GM19099 (cell line): Measurements from ENCODE around the gene EHMT1.

Source experiments
- POLR2A ChIP-seq: IDR thresholded peaks from 3 replicates; pipeline ENCODE4 v1.6.1; 2011; ENCODE audit warnings: low read depth; ENCODE audit not compliant: insufficient read length; ENCODE audit errors: extremely low read depth

EHMT1 gene

DNA sequence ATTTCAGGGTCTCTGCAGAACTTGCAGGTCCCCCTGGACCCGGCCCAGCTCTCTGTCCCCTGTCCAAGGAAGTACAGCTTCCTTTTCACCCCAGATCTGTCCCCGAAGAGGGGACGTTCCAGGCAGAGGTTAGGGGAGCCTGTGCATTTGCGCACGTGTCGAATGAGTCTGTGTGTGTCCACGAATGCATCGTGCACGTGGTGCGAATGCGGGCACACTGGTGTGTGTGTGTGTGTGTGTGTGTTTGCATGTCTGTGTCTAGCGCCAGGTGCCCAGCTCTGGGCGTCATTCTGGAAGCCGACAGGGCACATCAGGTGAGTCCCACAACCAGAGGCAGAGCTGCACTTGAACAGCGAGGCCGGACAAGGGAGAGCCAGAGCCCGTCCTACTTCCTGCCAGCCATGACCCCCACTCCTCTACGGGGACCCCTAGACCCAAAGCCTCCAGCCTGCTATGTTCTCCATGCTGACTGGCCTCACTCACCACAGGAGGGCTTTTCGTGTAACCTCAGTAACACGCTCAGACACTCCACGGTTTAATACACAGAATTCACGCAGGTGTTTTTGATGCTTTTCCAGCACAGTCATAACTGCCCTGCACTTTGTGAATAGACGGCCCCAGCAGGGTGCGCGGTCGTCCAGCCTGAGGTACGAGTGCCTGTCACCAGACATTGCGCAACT, 217.5 kb downstream of the EHMT1 start:
- no peak for TF ChIP-seq POLR2A

DNA sequence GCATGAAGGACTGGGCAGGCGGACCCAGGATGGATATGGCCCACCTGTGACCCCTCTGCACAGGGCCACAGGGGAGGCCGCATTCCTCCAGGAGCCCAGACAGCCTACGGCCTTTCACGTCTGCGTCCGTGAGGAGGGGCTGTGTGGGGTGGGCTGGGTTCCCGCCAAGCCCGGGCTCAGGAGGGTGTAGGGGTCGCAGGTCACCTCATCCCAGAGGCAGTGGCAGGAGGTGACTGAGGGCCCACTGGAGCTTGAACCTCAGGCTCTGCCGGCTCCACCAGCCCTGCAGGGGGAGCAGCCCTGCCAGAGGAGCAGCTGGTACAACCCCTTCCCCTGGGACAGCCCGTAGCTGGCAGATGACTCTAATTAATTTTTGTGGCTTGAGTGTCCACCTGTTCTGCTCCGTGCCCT, 218.0 kb downstream of the EHMT1 start:
- no peak for TF ChIP-seq POLR2A

DNA sequence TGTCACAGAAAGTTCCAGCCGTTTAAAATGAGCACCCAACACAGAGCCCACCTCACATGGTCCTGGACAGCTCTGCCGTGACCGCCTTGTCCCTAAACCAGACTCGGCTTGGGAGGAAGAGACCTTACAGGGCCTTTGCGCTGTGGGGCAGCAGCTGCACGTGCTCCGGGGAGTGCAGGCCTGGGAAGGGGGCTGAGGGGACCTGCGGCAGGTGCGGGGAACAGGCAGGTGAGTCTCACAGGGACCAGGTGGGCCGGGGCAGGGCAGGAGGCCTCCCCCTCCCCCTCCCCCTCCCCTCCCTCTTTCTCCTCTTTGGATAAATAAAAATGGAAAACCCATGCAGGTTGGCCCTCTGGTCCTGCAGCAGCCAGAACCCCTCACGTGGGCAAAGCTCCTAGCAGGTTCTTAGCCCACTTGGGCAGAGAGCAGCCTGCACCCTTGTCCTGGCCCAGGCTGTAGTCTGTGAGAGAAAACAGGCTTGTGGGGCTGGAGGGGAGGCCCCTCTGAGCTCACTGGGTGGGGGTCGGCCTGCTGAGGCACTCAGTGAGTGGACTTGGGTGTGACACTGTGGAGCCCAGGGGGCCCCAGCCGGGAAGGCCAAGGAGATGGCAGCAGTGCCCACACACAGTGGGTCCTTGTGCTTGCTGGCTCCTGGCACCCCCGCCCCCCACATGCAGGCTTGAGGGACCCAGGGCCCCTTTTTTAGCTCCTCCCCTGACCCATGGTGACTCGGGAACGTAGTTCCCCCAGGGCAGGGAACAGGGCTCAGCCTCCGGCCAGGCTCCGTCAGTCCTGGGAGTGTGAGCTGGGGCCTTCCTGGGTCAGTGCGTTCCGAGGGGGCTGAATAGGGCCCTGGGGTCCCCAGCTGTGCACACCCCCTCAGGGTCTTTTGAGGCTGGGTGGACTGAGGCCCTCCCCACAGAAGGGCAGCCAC, 218.8 kb downstream of the EHMT1 start:
- no peak for TF ChIP-seq POLR2A

DNA sequence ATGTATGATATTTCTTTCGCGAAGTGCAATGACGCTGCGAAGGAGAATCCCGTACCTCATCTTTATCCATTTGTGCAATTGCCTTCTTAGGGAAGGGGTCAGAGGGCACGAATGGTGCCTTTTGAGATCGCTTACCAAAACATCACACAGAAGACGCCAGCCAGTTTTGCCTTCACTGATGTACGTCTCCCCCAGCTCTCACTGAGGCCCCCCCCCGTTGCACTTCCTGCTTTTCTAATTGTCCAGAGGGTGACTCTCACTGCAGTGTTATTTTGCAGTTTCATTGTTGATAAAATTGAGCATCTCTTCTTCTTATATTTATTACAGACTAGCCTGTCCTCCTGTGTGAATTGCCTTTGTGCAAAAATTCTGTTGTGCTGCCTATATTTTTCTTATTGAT, 219.8 kb downstream of the EHMT1 start:
- no peak for TF ChIP-seq POLR2A

DNA sequence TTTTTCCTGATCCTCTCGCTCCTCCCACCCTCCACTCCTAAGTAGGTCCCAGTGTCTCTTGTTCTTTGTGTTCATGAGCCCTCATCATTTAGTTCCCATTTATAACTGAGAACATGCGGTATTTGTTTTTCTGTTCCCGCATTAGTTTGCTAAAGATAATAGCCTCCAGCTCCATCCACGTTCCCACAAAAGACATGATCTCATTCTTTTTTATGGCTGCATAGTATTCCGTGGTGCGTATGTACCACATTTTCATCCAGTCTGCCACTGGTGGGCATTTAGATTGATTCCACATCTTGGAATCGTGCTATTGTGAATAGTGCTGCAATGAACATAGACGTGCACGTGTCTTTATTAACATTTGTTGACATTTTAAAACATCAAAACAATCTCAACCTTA, 224.6 kb downstream of the EHMT1 start:
- TF ChIP-seq POLR2A, result no peak

DNA sequence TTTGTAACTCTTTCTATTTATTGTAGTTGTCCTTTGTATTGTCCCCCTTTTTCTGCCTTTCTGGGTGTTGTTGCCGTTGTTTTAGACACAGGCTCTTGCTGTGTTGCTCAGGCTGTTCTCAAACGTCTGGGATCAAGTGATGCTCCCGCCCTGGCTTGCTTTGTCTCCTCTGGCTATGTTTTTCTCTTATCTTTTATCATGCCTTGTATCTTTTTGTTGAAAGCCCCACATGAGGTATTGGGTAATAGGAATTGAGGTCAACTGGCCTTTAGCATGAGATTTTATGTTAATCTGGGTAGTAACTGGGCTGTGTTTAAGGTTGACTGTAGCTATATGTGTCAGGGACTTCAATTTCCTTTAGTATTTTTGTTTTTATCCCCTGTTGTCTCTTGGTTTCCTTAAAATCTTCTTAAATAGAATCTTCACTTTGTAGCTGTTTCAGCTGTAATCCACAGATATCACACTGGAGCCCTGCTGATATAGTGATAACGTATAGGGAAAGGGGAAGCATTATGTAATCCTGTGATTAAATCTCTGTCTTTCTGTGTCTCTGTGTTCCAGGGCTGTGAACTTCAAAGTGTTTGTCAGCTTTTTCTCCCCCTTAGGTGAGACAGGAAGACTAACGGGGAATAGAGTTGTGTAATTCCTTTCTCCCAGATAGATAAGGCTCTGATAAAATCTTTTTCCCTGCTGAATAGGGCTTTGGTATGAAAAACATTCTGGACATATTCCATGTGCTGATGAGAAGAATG, 232.9 kb downstream of the EHMT1 start:
- no peak for TF ChIP-seq POLR2A

DNA sequence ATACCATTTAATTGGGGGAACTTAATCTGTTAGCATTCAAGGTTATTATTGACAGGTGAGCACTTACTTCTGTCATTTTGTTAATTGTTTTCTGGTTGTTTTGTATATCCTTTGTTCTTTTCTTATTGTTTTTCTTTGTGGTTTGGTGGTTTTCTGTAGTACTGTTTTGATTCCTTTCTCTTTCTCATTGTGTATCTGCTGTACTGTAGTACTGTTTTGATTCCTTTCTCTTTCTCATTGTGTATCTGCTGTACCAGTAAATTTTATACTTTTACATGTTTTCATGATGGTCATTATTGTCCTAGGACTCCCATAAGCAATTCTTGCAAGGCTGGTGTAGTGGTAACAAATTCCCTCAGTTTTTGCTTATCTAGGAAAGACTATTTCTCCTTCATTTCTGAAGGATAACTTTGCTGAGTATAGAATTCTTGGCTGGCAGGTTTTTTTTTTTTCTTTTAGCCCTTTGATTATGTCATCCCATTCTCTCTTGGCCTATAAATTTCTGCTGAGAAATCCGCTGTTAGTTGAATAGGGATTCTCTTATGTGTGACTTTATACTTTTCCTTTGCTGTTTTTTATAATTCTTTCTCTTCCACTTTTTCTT, 234.7 kb downstream of the EHMT1 start:
- TF ChIP-seq POLR2A, result no peak

DNA sequence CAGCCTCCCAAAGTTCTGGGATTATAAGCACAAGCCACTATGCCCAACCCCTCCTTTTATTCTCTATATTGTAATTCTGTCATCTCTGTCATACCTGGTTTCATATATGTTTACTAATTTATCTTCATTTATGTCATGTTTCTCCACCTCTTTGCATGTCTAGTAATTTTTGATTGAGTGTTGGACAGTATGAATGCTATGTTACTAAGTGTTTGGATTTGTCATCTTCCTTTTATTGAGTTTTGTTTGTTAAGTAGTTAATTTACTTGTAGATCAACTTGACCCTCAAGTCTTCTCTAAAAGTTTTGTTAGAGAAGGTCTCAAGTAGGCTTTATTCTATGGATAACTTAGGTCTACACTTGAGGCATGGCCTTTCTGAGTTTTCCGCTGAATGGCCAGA, 241.6 kb downstream of the EHMT1 start:
- TF ChIP-seq POLR2A, result no peak

DNA sequence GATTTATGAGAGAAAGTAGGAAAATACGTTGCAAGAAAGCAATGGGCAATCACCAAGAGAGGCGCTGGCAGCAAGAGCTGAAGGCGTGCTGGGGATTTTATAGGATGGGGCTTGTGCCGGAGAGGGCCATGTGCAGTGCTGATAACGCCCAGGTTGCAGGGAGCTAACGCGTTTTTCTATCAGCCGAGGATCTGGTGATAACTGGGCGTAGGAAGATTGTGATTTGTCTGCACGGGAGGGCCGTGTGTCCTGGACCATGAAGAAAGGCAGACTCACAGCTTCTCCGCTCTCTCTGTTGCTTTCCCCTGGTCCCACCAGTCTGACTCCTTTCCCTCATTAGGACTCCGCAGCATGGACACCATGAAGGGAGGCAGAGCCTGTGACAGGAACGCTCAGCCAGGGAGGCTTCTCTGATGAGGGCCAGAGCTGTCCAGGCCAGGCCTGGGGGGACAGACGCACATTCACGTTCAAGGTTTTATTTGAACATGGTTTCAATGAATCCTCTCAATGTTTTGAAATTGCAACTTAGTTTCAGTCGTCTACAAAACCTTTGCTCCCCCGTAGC, 246.9 kb downstream of the EHMT1 start:
- TF ChIP-seq POLR2A, result no peak

DNA sequence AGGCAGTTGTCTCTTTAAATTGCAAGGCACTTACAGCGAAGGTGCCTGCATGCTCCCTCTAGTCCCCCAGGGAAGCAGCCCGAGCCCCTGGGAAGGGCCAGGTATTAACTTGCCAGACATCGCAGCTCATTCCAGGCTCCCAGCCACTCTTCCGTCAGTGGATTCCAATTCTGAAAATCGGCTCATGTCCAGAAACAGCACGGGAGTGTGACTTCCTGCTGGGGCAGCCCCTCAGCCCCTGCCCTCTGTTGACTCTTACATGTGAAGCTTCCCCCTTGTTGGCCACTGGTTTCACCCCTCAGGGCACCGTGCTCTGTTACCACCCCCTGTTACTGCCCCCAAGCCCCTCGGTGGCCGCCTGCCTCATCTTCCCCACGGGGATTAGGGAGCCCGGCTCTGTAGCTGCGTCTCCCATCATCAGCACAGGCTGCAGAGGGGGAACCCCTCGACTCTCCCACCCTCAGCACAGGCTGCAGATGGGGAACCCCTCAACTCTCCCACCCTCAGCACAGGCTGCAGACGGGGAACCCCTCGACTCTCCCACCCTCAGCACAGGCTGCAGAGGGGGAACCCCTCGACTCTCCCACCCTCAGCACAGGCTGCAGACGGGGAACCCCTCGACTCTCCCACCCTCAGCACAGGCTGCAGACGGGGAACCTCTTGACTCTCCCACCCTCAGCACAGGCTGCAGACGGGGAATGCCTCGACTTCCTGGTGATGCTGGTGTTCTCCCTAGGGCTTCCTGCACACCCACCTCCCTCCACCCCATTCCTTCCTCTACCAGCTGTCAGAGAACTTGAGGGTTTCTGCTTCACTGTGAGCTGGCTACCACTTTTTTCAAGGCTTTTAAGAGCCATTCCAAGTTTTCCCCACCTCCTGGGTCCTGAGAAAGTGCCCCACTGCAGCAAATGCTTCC, 247.7 kb downstream of the EHMT1 start:
- no peak for TF ChIP-seq POLR2A

DNA sequence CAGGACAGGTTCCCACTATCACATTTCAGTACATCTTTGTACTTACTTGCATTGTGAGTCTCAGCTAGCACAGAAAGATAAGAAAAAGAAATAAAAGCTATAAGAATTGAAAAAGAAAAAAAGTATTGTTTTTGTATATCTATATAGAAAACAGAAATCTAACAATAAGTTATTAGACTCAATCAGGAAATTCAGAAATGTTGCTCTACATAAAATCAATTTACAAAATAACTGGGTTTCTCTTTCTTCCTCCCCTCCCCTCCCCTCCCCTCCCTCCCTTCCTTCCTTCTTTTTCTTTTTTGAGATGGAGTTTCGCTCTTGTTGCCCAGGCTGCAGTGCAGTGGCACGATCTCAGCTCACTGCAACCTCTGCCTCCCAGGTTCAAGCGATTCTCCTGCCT, 251.6 kb downstream of the EHMT1 start:
- no peak for TF ChIP-seq POLR2A

DNA sequence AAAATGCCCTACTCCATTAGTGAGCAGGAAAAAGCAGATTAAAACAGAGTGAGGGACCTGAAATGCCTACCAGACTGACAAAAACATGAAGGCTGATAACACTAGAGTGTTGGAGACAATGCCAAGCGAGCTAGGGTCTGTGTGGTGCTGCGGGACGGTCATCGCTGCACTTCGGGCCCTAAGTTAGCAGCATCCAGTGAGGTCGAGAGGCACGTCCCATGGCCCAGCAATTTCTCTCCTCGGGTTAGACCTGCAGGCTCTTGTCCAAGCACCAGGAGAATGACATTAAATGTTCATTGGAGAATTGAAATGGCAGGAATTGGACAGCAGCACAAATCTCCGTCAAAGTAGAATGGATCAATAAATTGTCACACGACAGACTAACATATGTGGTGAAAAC, 253.5 kb downstream of the EHMT1 start:
- no peak for TF ChIP-seq POLR2A

DNA sequence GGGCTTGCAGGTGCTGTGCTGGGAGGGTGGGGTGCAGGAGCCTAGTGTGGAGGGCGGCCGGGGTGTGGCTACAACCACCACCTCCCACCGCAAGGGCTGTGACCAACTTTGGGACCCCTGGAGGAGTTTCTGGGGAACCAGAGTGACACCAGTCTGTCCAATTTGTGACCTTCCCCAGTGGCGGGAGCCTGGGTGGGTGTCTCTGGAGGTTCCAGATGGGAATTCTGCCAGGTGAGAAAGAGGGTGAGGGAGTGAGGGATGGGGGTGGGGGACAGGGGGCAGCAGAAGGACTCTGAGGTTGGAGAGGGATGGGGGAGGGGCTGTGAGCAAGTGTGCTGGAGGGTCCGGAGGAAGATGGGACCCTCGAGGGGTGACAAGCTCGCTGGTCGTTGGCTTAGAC, 254.6 kb downstream of the EHMT1 start:
- no peak for TF ChIP-seq POLR2A

DNA sequence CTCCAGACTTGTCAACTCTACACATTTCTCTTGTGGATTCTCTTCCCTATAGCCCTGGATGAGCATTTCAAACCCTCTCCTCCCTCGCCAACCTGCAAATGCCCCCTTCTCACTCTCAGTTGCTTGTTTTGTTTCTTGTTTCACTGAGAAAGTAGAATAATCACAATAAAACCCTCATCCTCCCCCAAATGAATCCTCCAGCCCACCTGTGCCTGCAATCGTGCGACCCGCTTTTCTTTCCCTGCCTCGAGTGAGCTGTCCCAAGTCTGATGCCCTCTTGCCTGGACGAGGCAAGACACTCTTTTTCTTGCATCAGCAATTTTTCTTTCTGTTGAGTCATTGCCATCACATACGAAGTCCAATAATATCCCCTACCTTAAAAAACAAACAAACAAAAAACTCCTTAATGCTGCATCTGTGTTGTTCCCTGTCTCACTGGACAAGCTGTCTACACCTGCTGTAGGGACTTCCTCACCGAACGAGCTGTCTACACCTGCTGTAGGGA, 255.1 kb downstream of the EHMT1 start:
- TF ChIP-seq POLR2A, result no peak

DNA sequence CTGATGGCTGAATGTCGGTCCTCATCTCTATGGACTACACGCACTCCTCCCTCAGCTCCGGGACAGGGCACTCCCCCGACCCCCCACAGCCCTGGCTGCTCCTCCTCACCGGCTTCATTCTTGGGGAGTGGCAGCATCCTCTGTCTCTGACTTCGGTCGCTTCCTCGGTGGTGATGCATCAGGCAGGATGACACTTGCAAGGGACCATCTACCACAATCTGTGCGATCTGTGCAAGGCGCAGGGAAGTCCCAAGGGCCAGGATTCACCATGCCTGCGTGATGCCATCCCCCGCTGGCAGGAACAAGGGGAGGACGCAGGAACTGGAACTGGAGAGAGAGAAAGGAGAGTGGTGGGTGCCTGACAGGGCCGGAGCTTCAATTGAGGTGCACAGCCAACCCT, 256.5 kb downstream of the EHMT1 start:
- TF ChIP-seq POLR2A, result no peak
